DND-41 (cell line): ENCODE data around the gene HCCS.

ENCODE experiments used
- ATAC-seq: fragments of 200-7000 bp; cut with Tn5 transposase; 3 replicates; pipeline ENCODE4 v1.9.1; 2021; ENCODE audit warnings: low read depth; ENCODE audit not compliant: insufficient read depth
- DNase-seq: peaks from one replicate; pipeline ENCODE4 v3.0.0-alpha.2; 2020
- H2AFZ ChIP-seq: 2 replicates; pipeline ENCODE4 v1.6.0; 2012; ENCODE audit warnings: low read depth, low read length
- H3K27ac ChIP-seq: 2 replicates; pipeline ENCODE4 v1.5.1; 2012; ENCODE audit warnings: low read length, inconsistent platforms
- H3K27me3 ChIP-seq: fragments of 200-600 bp; sonication (generic); 2 replicates; pipeline ENCODE4 v1.6.0; 2012; ENCODE audit warnings: low read length, mild to moderate bottlenecking, inconsistent platforms; ENCODE audit not compliant: insufficient read depth, poor library complexity
- H3K36me3 ChIP-seq: 2 replicates; pipeline ENCODE4 v1.5.1; 2012; ENCODE audit warnings: low read length, inconsistent platforms; ENCODE audit not compliant: insufficient read depth
- H3K4me1 ChIP-seq: 2 replicates; pipeline ENCODE4 v1.5.1; 2012; ENCODE audit warnings: mild to moderate bottlenecking, low read length; ENCODE audit not compliant: insufficient read depth
- H3K4me2 ChIP-seq: 2 replicates; pipeline ENCODE4 v1.6.0; 2012; ENCODE audit warnings: mild to moderate bottlenecking, moderate library complexity, low read length, inconsistent platforms; ENCODE audit not compliant: insufficient read depth
- H3K4me3 ChIP-seq, 2 experiments: fragments of 200-600 bp in 1 of 2; shearing (Covaris generic) in 1 of 2; 2 replicates each; pipeline ENCODE4 v1.5.1; 2012 to 2016; ENCODE audit warnings: inconsistent platforms in 2 of 2, low read length in 2 of 2, mild to moderate bottlenecking in 2 of 2, low read depth in 1 of 2, moderate library complexity in 1 of 2
- H3K79me2 ChIP-seq: 2 replicates; pipeline ENCODE4 v1.6.0; 2012; ENCODE audit warnings: low read length, inconsistent platforms; ENCODE audit not compliant: insufficient read depth
- H3K9ac ChIP-seq: 2 replicates; pipeline ENCODE4 v1.6.0; 2012; ENCODE audit warnings: low read depth, mild to moderate bottlenecking, inconsistent platforms, low read length, moderate library complexity
- H3K9me3 ChIP-seq: 2 replicates; pipeline ENCODE4 v1.5.1; 2012; ENCODE audit warnings: low read length, moderate library complexity, mild to moderate bottlenecking, inconsistent platforms; ENCODE audit not compliant: insufficient read depth, severe bottlenecking
- H4K20me1 ChIP-seq: 2 replicates; pipeline ENCODE4 v1.6.0; 2012; ENCODE audit warnings: low read length; ENCODE audit not compliant: insufficient read depth
- EZH2 ChIP-seq: IDR thresholded peaks from 3 replicates; pipeline ENCODE4 v1.6.1; 2012; ENCODE audit warnings: borderline replicate concordance, low read depth, mild to moderate bottlenecking, moderate library complexity, low read length, inconsistent platforms; ENCODE audit not compliant: severe bottlenecking
- TF ChIP-seq, protein P1 (sequence below): IDR thresholded peaks from 2 replicates; pipeline ENCODE4 v1.5.1; 2012; ENCODE audit warnings: borderline replicate concordance, low read length, moderate library complexity, mild to moderate bottlenecking; ENCODE audit not compliant: poor library complexity, severe bottlenecking; ENCODE audit errors: extremely low read depth

Gene HCCS

DNA sequence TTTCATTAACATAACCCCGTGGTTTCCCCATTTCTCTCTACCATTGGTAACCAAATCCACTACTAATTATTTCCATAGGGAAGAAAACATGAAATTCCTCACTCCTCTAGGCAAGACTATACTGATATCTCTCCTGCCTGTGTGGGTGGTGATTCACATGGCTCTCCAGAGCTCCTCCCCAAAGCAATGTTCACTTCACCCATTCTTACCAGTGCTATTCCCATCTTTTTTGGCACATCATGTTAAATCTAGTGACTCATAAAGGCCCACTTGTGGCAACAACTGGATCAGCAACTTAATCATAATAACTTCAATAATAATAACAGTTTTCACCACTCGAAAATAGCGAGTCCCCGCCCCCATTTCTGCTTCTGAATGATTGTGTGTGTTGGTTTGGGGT is 6.1 kb upstream of the HCCS start:
- Histone ChIP-seq H3K4me3 (no peak overlapping the region), H4K20me1 (no peaks in the 10 kb centered on the region), H3K9me3 (no peaks in the 10 kb centered on the region), H3K4me2 (no peak overlapping the region), H3K27ac (no peak overlapping the region), H3K79me2 (peaks cover 1% of the 10 kb centered on the region), H3K9ac (no peak overlapping the region), H3K4me1 (peaks cover 20% of the 10 kb centered on the region), H3K36me3 (no peaks in the 10 kb centered on the region), H3K27me3 (no peaks in the 10 kb centered on the region), H2AFZ (no peak overlapping the region)
- DNase-seq (no peak), ATAC-seq (no peak)
- TF ChIP-seq, protein P1, sequence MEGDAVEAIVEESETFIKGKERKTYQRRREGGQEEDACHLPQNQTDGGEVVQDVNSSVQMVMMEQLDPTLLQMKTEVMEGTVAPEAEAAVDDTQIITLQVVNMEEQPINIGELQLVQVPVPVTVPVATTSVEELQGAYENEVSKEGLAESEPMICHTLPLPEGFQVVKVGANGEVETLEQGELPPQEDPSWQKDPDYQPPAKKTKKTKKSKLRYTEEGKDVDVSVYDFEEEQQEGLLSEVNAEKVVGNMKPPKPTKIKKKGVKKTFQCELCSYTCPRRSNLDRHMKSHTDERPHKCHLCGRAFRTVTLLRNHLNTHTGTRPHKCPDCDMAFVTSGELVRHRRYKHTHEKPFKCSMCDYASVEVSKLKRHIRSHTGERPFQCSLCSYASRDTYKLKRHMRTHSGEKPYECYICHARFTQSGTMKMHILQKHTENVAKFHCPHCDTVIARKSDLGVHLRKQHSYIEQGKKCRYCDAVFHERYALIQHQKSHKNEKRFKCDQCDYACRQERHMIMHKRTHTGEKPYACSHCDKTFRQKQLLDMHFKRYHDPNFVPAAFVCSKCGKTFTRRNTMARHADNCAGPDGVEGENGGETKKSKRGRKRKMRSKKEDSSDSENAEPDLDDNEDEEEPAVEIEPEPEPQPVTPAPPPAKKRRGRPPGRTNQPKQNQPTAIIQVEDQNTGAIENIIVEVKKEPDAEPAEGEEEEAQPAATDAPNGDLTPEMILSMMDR: no peak
- no peak for TF ChIP-seq EZH2

DNA sequence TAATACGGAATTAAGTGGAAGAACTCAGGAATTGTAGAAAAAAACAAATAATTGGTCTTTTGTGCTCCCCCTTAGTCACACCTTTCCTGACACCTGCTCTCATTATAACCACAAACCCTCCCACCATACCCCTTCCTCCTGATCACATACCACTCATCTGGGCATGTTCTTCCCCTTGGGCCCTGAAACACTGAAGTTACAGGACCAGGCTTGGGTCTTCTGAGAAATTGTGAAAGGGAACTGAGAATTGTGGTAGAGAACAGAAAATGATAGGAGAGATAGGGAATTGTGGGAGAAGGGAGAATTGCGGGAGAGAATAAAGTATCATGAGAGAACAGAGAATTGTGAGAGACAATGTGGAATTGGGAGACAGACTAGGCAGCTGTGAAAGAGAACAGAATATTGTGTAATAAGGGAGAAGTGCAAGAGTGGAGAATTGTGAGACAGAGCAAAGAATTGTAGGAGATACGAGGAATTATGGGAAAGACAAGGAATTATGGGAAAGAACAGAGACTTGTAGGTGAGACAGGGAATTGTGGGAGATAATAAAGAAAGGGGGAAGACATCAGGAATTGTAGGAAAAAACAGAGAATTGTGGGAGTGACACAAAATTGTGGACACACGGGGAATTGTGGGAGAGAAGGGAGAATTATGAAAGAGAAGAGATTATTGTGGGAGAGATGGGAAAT is 2.7 kb upstream of the HCCS start:
- no peaks in the 10 kb centered on the region for H4K20me1 ChIP-seq
- no peak overlapping the region for H2AFZ ChIP-seq
- no peak for DNase-seq
- no peak overlapping the region for H3K4me3 ChIP-seq
- H3K36me3 ChIP-seq: peaks cover 5% of the 10 kb centered on the region; the same call in 1 of the 2 replicates
- H3K4me1 ChIP-seq: peaks cover 38% of the 10 kb centered on the region
- ATAC-seq: no peak
- H3K9ac ChIP-seq: no peak overlapping the region
- H3K27ac ChIP-seq: no peak overlapping the region
- H3K9me3 ChIP-seq: no peaks in the 10 kb centered on the region
- TF ChIP-seq EZH2: no peak
- no peak overlapping the region; the same call in 1 of the 2 replicates for H3K4me2 ChIP-seq
- H3K27me3 ChIP-seq: no peaks in the 10 kb centered on the region
- H3K79me2 ChIP-seq: peaks cover 26% of the 10 kb centered on the region

DNA sequence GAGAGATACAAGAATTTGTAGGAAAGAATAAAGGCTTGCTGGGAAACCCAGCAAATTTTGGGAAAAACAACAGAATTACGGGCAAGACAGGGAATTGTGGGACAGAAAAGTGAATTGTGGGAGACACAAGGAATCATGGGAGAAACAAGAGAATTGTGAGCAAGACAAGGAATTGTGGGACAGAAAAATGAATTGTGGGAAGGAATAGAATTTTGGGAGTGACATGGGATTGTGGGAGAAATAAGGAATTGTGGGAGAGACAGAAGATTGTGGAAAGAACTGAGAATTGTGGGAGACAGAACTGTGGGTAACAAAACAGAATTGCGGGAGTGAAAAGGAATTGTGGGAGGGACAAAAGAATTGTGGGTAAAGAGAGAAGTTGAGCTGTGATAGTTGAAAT is 1.2 kb upstream of the HCCS start:
- Histone ChIP-seq H3K36me3 (peaks cover 19% of the 10 kb centered on the region), H3K9me3 (no peaks in the 10 kb centered on the region), H3K27me3 (no peaks in the 10 kb centered on the region), H3K4me3 (peak overlapping the region; percentile 63 to 86; a peak in 3 of 4 replicates), H3K27ac (peak overlapping the region; percentile 72; the same call in 1 of the 2 replicates), H4K20me1 (no peaks in the 10 kb centered on the region), H3K9ac (peak overlapping the region; percentile 91), H3K4me2 (peak overlapping the region; percentile 74), H3K79me2 (peaks cover 31% of the 10 kb centered on the region), H2AFZ (peak overlapping the region; percentile 73), H3K4me1 (peaks cover 43% of the 10 kb centered on the region)
- ATAC-seq (no peak), DNase-seq (no peak)
- TF ChIP-seq, protein P1: no peak
- no peak for TF ChIP-seq EZH2

DNA sequence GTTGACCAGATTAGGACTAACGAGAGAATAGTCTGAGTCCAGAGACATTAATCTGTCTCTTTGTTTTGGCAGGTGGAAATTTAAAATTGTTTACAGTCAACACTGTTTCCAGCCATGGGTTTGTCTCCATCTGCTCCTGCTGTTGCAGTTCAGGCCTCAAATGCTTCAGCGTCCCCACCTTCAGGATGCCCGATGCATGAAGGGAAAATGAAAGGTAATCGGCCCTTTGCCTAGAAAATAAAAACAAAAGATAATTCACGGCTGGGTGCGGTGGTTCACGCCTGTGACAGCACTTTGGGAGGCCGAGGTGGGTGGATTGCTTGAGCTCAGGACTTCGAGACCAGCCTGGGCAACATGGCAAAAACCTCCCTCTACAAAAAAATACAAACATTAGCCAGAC is 815 bp downstream of the HCCS start:
- Histone ChIP-seq H3K27me3 (no peaks in the 10 kb centered on the region), H3K4me2 (peak overlapping the region; percentile 73), H3K36me3 (peaks cover 39% of the 10 kb centered on the region), H3K27ac (peak overlapping the region; percentile 88), H4K20me1 (no peaks in the 10 kb centered on the region), H3K4me1 (peaks cover 43% of the 10 kb centered on the region), H3K9me3 (no peaks in the 10 kb centered on the region), H3K9ac (peak overlapping the region; percentile 91), H3K79me2 (peaks cover 31% of the 10 kb centered on the region), H2AFZ (peak overlapping the region; percentile 80), H3K4me3 (peak overlapping the region; percentile 63 to 86; a peak in 3 of 4 replicates)
- DNase-seq: no peak
- TF ChIP-seq, protein P1: no peak
- TF ChIP-seq EZH2: no peak
- no peak for ATAC-seq
